ENCODE data around the gene ZDHHC14.

The ZDHHC14 gene

GRCh38 chr6:157595768-157596167, 214.8 kb downstream of the ZDHHC14 start:
- H4K8ac ChIP-seq (ENCODE audit: low read depth, low read length) = no peak overlapping the region

GRCh38 chr6:157596461-157596860, 215.5 kb downstream of the ZDHHC14 start:
- H2AFZ ChIP-seq (ENCODE audit: low read length) = no peak overlapping the region
- no peak overlapping the region for H4K91ac ChIP-seq (ENCODE audit: low read depth, low read length, poor library complexity)
- no peak overlapping the region for H2BK5ac ChIP-seq (ENCODE audit: low read length)
- no peaks in the 10 kb centered on the region for H3K27me3 ChIP-seq (ENCODE audit: control insufficient read depth in 3 of 3, insufficient read depth in 3 of 3, low read depth in 1 of 3, low read length in 3 of 3)
- H3K36me3 ChIP-seq (replicated peaks in 1 of 2; ENCODE audit: control insufficient read depth in 2 of 2, insufficient read depth in 2 of 2, low read length in 2 of 2) = no peaks in the 10 kb centered on the region
- no peak for DNase-seq (ENCODE audit: low spot score)
- no peak overlapping the region for H2BK120ac ChIP-seq (ENCODE audit: low read depth, low read length)
- no peak overlapping the region for H3K27ac ChIP-seq (replicated peaks; ENCODE audit: low read length)
- H3K9ac ChIP-seq (ENCODE audit: low read depth, low read length, poor library complexity) = no peak overlapping the region
- no peak overlapping the region for H3K14ac ChIP-seq (ENCODE audit: low read length)
- peaks cover 0 to 4% of the 10 kb centered on the region in 2 donors for H3K9me3 ChIP-seq (replicated peaks in 1 of 2; ENCODE audit: control insufficient read depth in 2 of 2, insufficient read depth in 1 of 2, low read depth in 1 of 2, low read length in 2 of 2)
- H3K4me2 ChIP-seq (ENCODE audit: insufficient read depth, low read length, poor library complexity, severe bottlenecking) = no peak overlapping the region
- no CpG with 5 or more reads among the region's 6 CpGs for WGBS, 2 donors (ENCODE audit: extremely low coverage in 2 of 2, insufficient read length in 2 of 2, insufficient replicate concordance in 1 of 2)
- peaks cover 0 to 4% of the 10 kb centered on the region in 2 donors for H3K4me1 ChIP-seq (ENCODE audit: control insufficient read depth in 2 of 2, insufficient read depth in 1 of 2, low read depth in 1 of 2, low read length in 2 of 2)
- H3K79me1 ChIP-seq (ENCODE audit: low read depth, low read length) = no peaks in the 10 kb centered on the region
- H4K8ac ChIP-seq (ENCODE audit: low read depth, low read length) = no peak overlapping the region
- H3K23ac ChIP-seq (ENCODE audit: low read depth, low read length, poor library complexity) = no peak overlapping the region
- H3K4ac ChIP-seq (ENCODE audit: low read length) = no peak overlapping the region
- H2BK12ac ChIP-seq (ENCODE audit: low read length) = no peak overlapping the region
- H2AK5ac ChIP-seq (ENCODE audit: low read depth, low read length) = no peak overlapping the region
- H3K4me3 ChIP-seq (ENCODE audit: low read length in 2 of 2) = no peak overlapping the region
- H3K18ac ChIP-seq (ENCODE audit: low read length) = no peak overlapping the region
- H2BK15ac ChIP-seq (ENCODE audit: low read length) = no peak overlapping the region

More at GRCh38 chr6:157595768-157596167, 214.8 kb downstream of the ZDHHC14 start:
- Histone ChIP-seq H3K36me3 (replicated peaks in 1 of 2; ENCODE audit: control insufficient read depth in 2 of 2, insufficient read depth in 2 of 2, low read length in 2 of 2) (no peaks in the 10 kb centered on the region), H2AK5ac (ENCODE audit: low read depth, low read length) (no peak overlapping the region), H3K4me2 (ENCODE audit: insufficient read depth, low read length, poor library complexity, severe bottlenecking) (no peak overlapping the region), H3K4ac (ENCODE audit: low read length) (no peak overlapping the region), H2AFZ (ENCODE audit: low read length) (no peak overlapping the region), H3K14ac (ENCODE audit: low read length) (no peak overlapping the region), H3K9me3 (replicated peaks in 1 of 2; ENCODE audit: control insufficient read depth in 2 of 2, insufficient read depth in 1 of 2, low read depth in 1 of 2, low read length in 2 of 2) (peaks cover 0 to 7% of the 10 kb centered on the region in 2 donors), H4K91ac (ENCODE audit: low read depth, low read length, poor library complexity) (no peak overlapping the region), H2BK5ac (ENCODE audit: low read length) (no peak overlapping the region), H2BK120ac (ENCODE audit: low read depth, low read length) (no peak overlapping the region), H3K23ac (ENCODE audit: low read depth, low read length, poor library complexity) (no peak overlapping the region), H3K79me1 (ENCODE audit: low read depth, low read length) (no peaks in the 10 kb centered on the region), H2BK12ac (ENCODE audit: low read length) (no peak overlapping the region), H3K18ac (ENCODE audit: low read length) (no peak overlapping the region), H3K27ac (replicated peaks; ENCODE audit: low read length) (no peak overlapping the region), H3K4me1 (ENCODE audit: control insufficient read depth in 2 of 2, insufficient read depth in 1 of 2, low read depth in 1 of 2, low read length in 2 of 2) (peaks cover 0 to 4% of the 10 kb centered on the region in 2 donors), H3K9ac (ENCODE audit: low read depth, low read length, poor library complexity) (no peak overlapping the region), H3K4me3 (ENCODE audit: low read length in 2 of 2) (no peak overlapping the region), H3K27me3 (ENCODE audit: control insufficient read depth in 3 of 3, insufficient read depth in 3 of 3, low read depth in 1 of 3, low read length in 3 of 3) (no peaks in the 10 kb centered on the region), H2BK15ac (ENCODE audit: low read length) (no peak overlapping the region)
- DNase-seq (ENCODE audit: low spot score) = no peak
- no CpG with 5 or more reads among the region's 8 CpGs for WGBS, 2 donors (ENCODE audit: extremely low coverage in 2 of 2, insufficient read length in 2 of 2, insufficient replicate concordance in 1 of 2)

- WGBS, 2 donors (ENCODE audit: extremely low coverage in 2 of 2, insufficient read length in 2 of 2, insufficient replicate concordance in 1 of 2) = no CpG with 5 or more reads among the region's 15 CpGs
- DNase-seq (ENCODE audit: low spot score) = no peak
- no peak overlapping the region for H2BK120ac ChIP-seq (ENCODE audit: low read depth, low read length)
- H3K9ac ChIP-seq (ENCODE audit: low read depth, low read length, poor library complexity) = no peak overlapping the region
- H3K79me1 ChIP-seq (ENCODE audit: low read depth, low read length) = no peaks in the 10 kb centered on the region
- H4K8ac ChIP-seq (ENCODE audit: low read depth, low read length) = no peak overlapping the region
- no peak overlapping the region for H2AK5ac ChIP-seq (ENCODE audit: low read depth, low read length)
- no peak overlapping the region for H2BK15ac ChIP-seq (ENCODE audit: low read length)
- H2BK5ac ChIP-seq (ENCODE audit: low read length) = no peak overlapping the region
- H3K27ac ChIP-seq (replicated peaks; ENCODE audit: low read length) = no peak overlapping the region
- H3K27me3 ChIP-seq (ENCODE audit: control insufficient read depth in 3 of 3, insufficient read depth in 3 of 3, low read depth in 1 of 3, low read length in 3 of 3) = no peaks in the 10 kb centered on the region
- no peak overlapping the region for H2AFZ ChIP-seq (ENCODE audit: low read length)
- no peaks in the 10 kb centered on the region for H3K9me3 ChIP-seq (replicated peaks in 1 of 2; ENCODE audit: control insufficient read depth in 2 of 2, insufficient read depth in 1 of 2, low read depth in 1 of 2, low read length in 2 of 2)
- no peak overlapping the region for H3K14ac ChIP-seq (ENCODE audit: low read length)
- peaks cover 0 to 4% of the 10 kb centered on the region in 2 donors for H3K4me1 ChIP-seq (ENCODE audit: control insufficient read depth in 2 of 2, insufficient read depth in 1 of 2, low read depth in 1 of 2, low read length in 2 of 2)
- no peak overlapping the region for H3K4ac ChIP-seq (ENCODE audit: low read length)
- no peak overlapping the region for H3K4me3 ChIP-seq (ENCODE audit: low read length in 2 of 2)
- no peak overlapping the region for H3K4me2 ChIP-seq (ENCODE audit: insufficient read depth, low read length, poor library complexity, severe bottlenecking)
- no peak overlapping the region for H3K23ac ChIP-seq (ENCODE audit: low read depth, low read length, poor library complexity)
- no peak overlapping the region for H3K18ac ChIP-seq (ENCODE audit: low read length)
- H3K36me3 ChIP-seq (replicated peaks in 1 of 2; ENCODE audit: control insufficient read depth in 2 of 2, insufficient read depth in 2 of 2, low read length in 2 of 2) = no peaks in the 10 kb centered on the region
- H2BK12ac ChIP-seq (ENCODE audit: low read length) = no peak overlapping the region
- no peak overlapping the region for H4K91ac ChIP-seq (ENCODE audit: low read depth, low read length, poor library complexity)
Observed at GRCh38 chr6:157596886-157597285, 215.9 kb downstream of the ZDHHC14 start.

DNA sequence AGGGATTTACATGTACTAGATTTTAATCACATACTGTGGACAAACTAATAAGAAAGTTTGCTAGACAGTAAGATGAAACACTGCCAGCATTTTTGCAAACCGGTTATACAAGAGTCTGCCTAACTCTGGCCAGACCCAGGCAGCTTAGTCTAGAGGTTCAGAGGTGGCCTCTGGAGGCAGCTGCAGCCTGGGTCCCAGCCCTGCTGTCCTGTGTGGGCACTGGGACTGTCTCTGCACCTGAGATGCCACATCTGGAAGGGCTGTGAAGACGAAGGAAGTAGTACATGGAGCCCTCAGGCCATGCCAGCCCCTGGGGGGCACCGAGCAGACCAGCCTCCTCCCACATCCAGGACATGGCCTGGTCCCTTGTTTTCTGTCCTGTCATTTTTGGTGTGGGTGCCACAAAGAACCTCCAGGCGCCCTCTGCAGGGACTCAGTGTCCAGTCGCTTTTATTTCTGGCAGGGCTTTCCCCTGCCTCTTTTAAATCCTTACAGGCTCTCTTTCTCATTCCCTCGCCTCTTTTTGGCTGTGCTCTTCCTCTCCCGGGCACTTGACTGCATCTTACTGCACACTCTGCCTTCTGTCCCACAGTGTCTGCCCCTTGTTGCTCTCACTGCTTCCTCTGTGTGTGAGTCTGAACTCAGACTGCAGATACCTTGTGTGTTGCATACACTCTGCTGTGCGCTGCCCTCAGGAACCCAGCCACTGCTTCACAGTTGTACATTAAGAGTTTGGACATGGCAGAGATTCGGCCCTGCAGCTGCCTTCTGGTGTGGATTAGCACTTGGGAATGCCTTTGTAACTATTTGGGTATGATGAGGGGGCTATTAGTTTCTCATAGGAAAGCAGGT, 216.7 kb downstream of the ZDHHC14 start:
- H3K9me3 ChIP-seq (replicated peaks in 1 of 2; ENCODE audit: control insufficient read depth in 2 of 2, insufficient read depth in 1 of 2, low read depth in 1 of 2, low read length in 2 of 2) = no peaks in the 10 kb centered on the region
- no peak overlapping the region for H2BK120ac ChIP-seq (ENCODE audit: low read depth, low read length)
- H3K4ac ChIP-seq (ENCODE audit: low read length) = no peak overlapping the region
- H3K18ac ChIP-seq (ENCODE audit: low read length) = peak overlapping the region; percentile 84
- no peak overlapping the region for H2AK5ac ChIP-seq (ENCODE audit: low read depth, low read length)
- H3K23ac ChIP-seq (ENCODE audit: low read depth, low read length, poor library complexity) = peak overlapping the region; percentile 62
- H3K79me1 ChIP-seq (ENCODE audit: low read depth, low read length) = no peaks in the 10 kb centered on the region
- H2BK5ac ChIP-seq (ENCODE audit: low read length) = no peak overlapping the region
- peak overlapping the region; percentile 63 for H2BK12ac ChIP-seq (ENCODE audit: low read length)
- H2BK15ac ChIP-seq (ENCODE audit: low read length) = no peak overlapping the region
- peak; percentile 20 for DNase-seq (ENCODE audit: low spot score)
- H2AFZ ChIP-seq (ENCODE audit: low read length) = peak overlapping the region; percentile 80
- peak overlapping the region; percentile 5 for H4K91ac ChIP-seq (ENCODE audit: low read depth, low read length, poor library complexity)
- H3K27me3 ChIP-seq (ENCODE audit: control insufficient read depth in 3 of 3, insufficient read depth in 3 of 3, low read depth in 1 of 3, low read length in 3 of 3) = no peaks in the 10 kb centered on the region
- no CpG with 5 or more reads among the region's 9 CpGs for WGBS, 2 donors (ENCODE audit: extremely low coverage in 2 of 2, insufficient read length in 2 of 2, insufficient replicate concordance in 1 of 2)
- H3K14ac ChIP-seq (ENCODE audit: low read length) = no peak overlapping the region
- H3K4me2 ChIP-seq (ENCODE audit: insufficient read depth, low read length, poor library complexity, severe bottlenecking) = no peak overlapping the region
- no peak overlapping the region for H3K27ac ChIP-seq (replicated peaks; ENCODE audit: low read length)
- H3K9ac ChIP-seq (ENCODE audit: low read depth, low read length, poor library complexity) = peak overlapping the region; percentile 78
- peaks cover 0 to 4% of the 10 kb centered on the region in 2 donors for H3K4me1 ChIP-seq (ENCODE audit: control insufficient read depth in 2 of 2, insufficient read depth in 1 of 2, low read depth in 1 of 2, low read length in 2 of 2)
- no peaks in the 10 kb centered on the region for H3K36me3 ChIP-seq (replicated peaks in 1 of 2; ENCODE audit: control insufficient read depth in 2 of 2, insufficient read depth in 2 of 2, low read length in 2 of 2)
- no peak overlapping the region for H4K8ac ChIP-seq (ENCODE audit: low read depth, low read length)
- no peak overlapping the region for H3K4me3 ChIP-seq (ENCODE audit: low read length in 2 of 2)
